ENCODE measurements around the gene ZNF343. TPM values are rescaled to one million over a fixed set of nuclear protein-coding genes. Genes with fewer than 3 reads are reported as not detected.

Gene ZNF343
- total and polyA plus RNA-seq, 2 donors (not counting 1 experiment from before 2014, with no cell fraction given): 11.6 to 23.4 TPM

DNA sequence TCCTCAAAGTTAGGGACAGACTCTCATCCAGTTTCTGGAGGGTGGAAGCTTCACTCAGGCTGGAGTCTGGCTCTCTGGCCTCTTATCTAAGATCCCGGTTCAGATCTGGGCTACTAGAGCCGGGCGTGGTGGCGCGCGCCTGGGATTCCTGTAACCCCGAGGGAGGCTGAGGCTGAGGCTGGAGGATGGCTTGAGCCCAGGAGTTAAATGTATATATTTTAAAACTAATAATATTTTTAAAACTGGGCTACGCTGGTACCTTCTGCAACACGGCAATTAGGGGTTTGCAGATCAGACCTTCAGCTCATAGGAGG is 710 bp upstream of the ZNF343 start:
- 43% methylated on average over 1 of the region's 9 CpGs for WGBS (ENCODE audit: insufficient coverage)
- H3K27ac Mint-ChIP-seq: peak overlapping the region; percentile 99
- TF ChIP-seq EZH2 (IDR thresholded peaks at IDR 0.05; ENCODE audit: borderline replicate concordance, insufficient read depth, low read depth, low read length, poor library complexity, severe bottlenecking): no peak
- TF ChIP-seq CTCF (IDR thresholded peaks at IDR 0.05): no peak
- DNase-seq: no peak
- Histone ChIP-seq H3K9ac (ENCODE audit: low read length) (peak overlapping the region; percentile 76), H4K20me1 (ENCODE audit: control insufficient read depth, insufficient read depth, low read length, poor library complexity, severe bottlenecking) (no peaks in the 10 kb centered on the region), H3K27ac (ENCODE audit: low read length in 2 of 2) (peak overlapping the region; percentile 64 to 77), H3K27me3 (replicated peaks in 1 of 4; ENCODE audit: control extremely low read depth in 1 of 4, control insufficient read depth in 3 of 4, insufficient read depth in 4 of 4, low read length in 3 of 4) (peaks cover 0 to 6% (median 3%) of the 10 kb centered on the region in 4 experiments), H2AFZ (ENCODE audit: insufficient read depth, low read depth, low read length, poor library complexity, severe bottlenecking) (peak overlapping the region; percentile 99), H3K4me2 (replicated peaks; ENCODE audit: low read depth, low read length, poor library complexity, severe bottlenecking) (peak overlapping the region; percentile 78), H3K79me2 (ENCODE audit: control insufficient read depth, insufficient read depth, low read length) (peaks cover 25% of the 10 kb centered on the region), H3K36me3 (replicated peaks in 1 of 2; ENCODE audit: control extremely low read depth in 1 of 2, control insufficient read depth in 1 of 2, extremely low read depth in 1 of 2, insufficient read depth in 2 of 2, low read length in 1 of 2) (no peaks in the 10 kb centered on the region), H3K4me1 (ENCODE audit: control insufficient read depth in 2 of 2, insufficient read depth in 2 of 2, low read length in 2 of 2) (peaks cover 8 to 16% of the 10 kb centered on the region in 2 donors), H3K4me3 (ENCODE audit: control extremely low read depth in 1 of 5, extremely low read depth in 1 of 5, insufficient read depth in 1 of 5, low read depth in 2 of 5, low read length in 4 of 5) (peak overlapping the region; percentile 75 to 95 (median 91)), H3K9me3 (ENCODE audit: control extremely low read depth in 1 of 3, control insufficient read depth in 2 of 3, insufficient read depth in 1 of 3, low read length in 2 of 3) (no peaks in the 10 kb centered on the region)
- CTCF ChIA-PET: interaction anchor here (0.9 to 3.9 kb wide), 3 partner anchors 14 to 302 kb away, joined by 4 to 48 read pairs (median 4); partner anchors contain the start of gene SNRPB
- H3K27me3 Mint-ChIP-seq: peaks cover 28% of the 10 kb centered on the region
- peaks cover 20% of the 10 kb centered on the region for H3K4me1 Mint-ChIP-seq
- H3K4me3 Mint-ChIP-seq: peak overlapping the region; percentile 100
- intact Hi-C loops (cut with micrococcal nuclease): loop anchor here (1.0 to 2.0 kb wide), 3 partner anchors 39 to 209 kb away; partner anchors contain the start of genes NOP56 and SNRPB
- POLR2A ChIA-PET: interaction anchor here (0.9 to 1.6 kb wide), 4 partner anchors 17 to 143 kb away, joined by 3 to 7 read pairs (median 4); partner anchors contain the start of genes NOP56 and SNRPB
- no peak for ATAC-seq (ENCODE audit: low read depth)
- no peaks in the 10 kb centered on the region for H3K9me3 Mint-ChIP-seq (ENCODE audit: insufficient read depth)

GRCh38 chr20:2507875-2508630 is 662 bp downstream of the ZNF343 start:
- H3K9me3 Mint-ChIP-seq (ENCODE audit: insufficient read depth): no peaks in the 10 kb centered on the region
- ATAC-seq (ENCODE audit: low read depth): peak; percentile 3
- H3K27ac ChIP-seq (ENCODE audit: low read length in 2 of 2): peak overlapping the region; percentile 64 to 77

More at GRCh38 chr20:2507875-2508630, 662 bp downstream of the ZNF343 start:
- 19% methylated on average over 20 of the region's 22 CpGs for WGBS (ENCODE audit: insufficient coverage)
- Histone ChIP-seq H3K9ac (ENCODE audit: low read length) (peak overlapping the region; percentile 76), H2AFZ (ENCODE audit: insufficient read depth, low read depth, low read length, poor library complexity, severe bottlenecking) (peak overlapping the region; percentile 99), H3K27me3 (replicated peaks in 1 of 4; ENCODE audit: control extremely low read depth in 1 of 4, control insufficient read depth in 3 of 4, insufficient read depth in 4 of 4, low read length in 3 of 4) (peaks cover 0 to 6% (median 3%) of the 10 kb centered on the region in 4 experiments), H3K4me1 (ENCODE audit: control insufficient read depth in 2 of 2, insufficient read depth in 2 of 2, low read length in 2 of 2) (peaks cover 8 to 16% of the 10 kb centered on the region in 2 donors), H3K4me2 (replicated peaks; ENCODE audit: low read depth, low read length, poor library complexity, severe bottlenecking) (peak overlapping the region; percentile 78), H3K36me3 (replicated peaks in 1 of 2; ENCODE audit: control extremely low read depth in 1 of 2, control insufficient read depth in 1 of 2, extremely low read depth in 1 of 2, insufficient read depth in 2 of 2, low read length in 1 of 2) (no peaks in the 10 kb centered on the region), H3K4me3 (ENCODE audit: control extremely low read depth in 1 of 5, extremely low read depth in 1 of 5, insufficient read depth in 1 of 5, low read depth in 2 of 5, low read length in 4 of 5) (peak overlapping the region; percentile 75 to 95 (median 91)), H3K79me2 (ENCODE audit: control insufficient read depth, insufficient read depth, low read length) (peaks cover 25% of the 10 kb centered on the region), H4K20me1 (ENCODE audit: control insufficient read depth, insufficient read depth, low read length, poor library complexity, severe bottlenecking) (no peaks in the 10 kb centered on the region), H3K9me3 (ENCODE audit: control extremely low read depth in 1 of 3, control insufficient read depth in 2 of 3, insufficient read depth in 1 of 3, low read length in 2 of 3) (no peaks in the 10 kb centered on the region)
- peaks cover 20% of the 10 kb centered on the region for H3K4me1 Mint-ChIP-seq
- TF ChIP-seq CTCF (IDR thresholded peaks at IDR 0.05) (no peak), EZH2 (IDR thresholded peaks at IDR 0.05; ENCODE audit: borderline replicate concordance, insufficient read depth, low read depth, low read length, poor library complexity, severe bottlenecking) (no peak)
- peak overlapping the region; percentile 100 for H3K4me3 Mint-ChIP-seq
- ChIA-PET POLR2A (interaction anchor here (1.4 to 1.6 kb wide), 2 partner anchors 37 to 144 kb away, joined by 4 to 7 read pairs; partner anchors contain the start of genes NOP56 and SNRPB), CTCF (interaction anchor here (1.5 to 3.9 kb wide), 2 partner anchors 15 to 37 kb away, joined by 4 to 48 read pairs; partner anchors contain the start of gene SNRPB)
- intact Hi-C loops (cut with micrococcal nuclease): loop anchor here (1.0 to 2.0 kb wide), 2 partner anchors 16 to 207 kb away; no protein-coding TSS in a partner anchor
- H3K27me3 Mint-ChIP-seq: peaks cover 21% of the 10 kb centered on the region
- peak overlapping the region; percentile 99 for H3K27ac Mint-ChIP-seq
- DNase-seq: no peak
